SU-DHL-6 (cell line): Measurements from ENCODE around the gene IL33.

ENCODE experiments used
- H2AFZ ChIP-seq: fragments of 200-600 bp; sonication (generic); 2 replicates; pipeline ENCODE4 v1.6.1; 2014; ENCODE audit warnings: low read depth, mild to moderate bottlenecking, moderate library complexity, mixed read lengths, antibody characterized with exemption, low read length; ENCODE audit not compliant: severe bottlenecking
- H3F3A ChIP-seq: fragments of 200-600 bp; shearing (Covaris generic); 2 replicates; pipeline ENCODE4 v1.6.0; 2016; ENCODE audit warnings: antibody characterized with exemption, mild to moderate bottlenecking; ENCODE audit not compliant: insufficient read depth
- H3K27ac ChIP-seq: fragments of 200-600 bp; sonication (generic); 2 replicates; pipeline ENCODE4 v1.5.1; 2016; ENCODE audit warnings: low read depth, mild to moderate bottlenecking, low read length, moderate library complexity, mixed read lengths
- H3K27me3 ChIP-seq: fragments of 200-600 bp; sonication (generic), shearing (Covaris generic); 2 replicates; pipeline ENCODE4 v1.6.0; 2014; ENCODE audit warnings: mild to moderate bottlenecking, low read length
- H3K36me3 ChIP-seq: fragments of 200-600 bp; sonication (generic); 2 replicates; pipeline ENCODE4 v1.6.1; 2014; ENCODE audit warnings: mild to moderate bottlenecking, low read length, mixed read lengths
- H3K4me2 ChIP-seq: fragments of 300-600, 200-600 bp; shearing (Covaris generic), sonication (generic); 2 replicates; pipeline ENCODE4 v1.6.0; 2014; ENCODE audit warnings: low read length, low read depth, mild to moderate bottlenecking; ENCODE audit not compliant: poor library complexity, severe bottlenecking
- H3K4me3 ChIP-seq: fragments of 200-600 bp; sonication (generic); 2 replicates; pipeline ENCODE4 v1.5.1; 2014; ENCODE audit warnings: antibody characterized with exemption, low read length, mild to moderate bottlenecking, mixed read lengths; ENCODE audit not compliant: insufficient read depth, poor library complexity, severe bottlenecking
- H3K79me2 ChIP-seq: fragments of 200-600 bp; sonication (generic); 2 replicates; pipeline ENCODE4 v1.6.1; 2014; ENCODE audit warnings: mild to moderate bottlenecking, low read length, moderate library complexity; ENCODE audit not compliant: insufficient read depth
- H3K9ac ChIP-seq: fragments of 200-600 bp; sonication (generic); 2 replicates; pipeline ENCODE4 v1.7.0; 2014; ENCODE audit warnings: mild to moderate bottlenecking, low read length
- H3K9me2 ChIP-seq: fragments of 200-600 bp; sonication (generic); replicated peaks from 2 replicates; pipeline ENCODE4 v1.6.1; 2014; ENCODE audit warnings: low read length; ENCODE audit not compliant: insufficient read depth
- H3K9me3 ChIP-seq: fragments of 200-600 bp; sonication (generic); 2 replicates; pipeline ENCODE4 v1.6.1; 2014; ENCODE audit warnings: low read length, mixed read lengths; ENCODE audit not compliant: insufficient read depth
- H4K20me1 ChIP-seq: fragments of 200-600 bp; sonication (generic); 2 replicates; pipeline ENCODE4 v1.6.1; 2014; ENCODE audit warnings: low read depth, mild to moderate bottlenecking, antibody characterized with exemption, low read length, moderate library complexity, mixed read lengths
- EZH2phosphoT487 ChIP-seq: fragments of 200-600 bp; sonication (generic), shearing (Covaris generic); conservative IDR thresholded peaks from 2 replicates; pipeline ENCODE4 v1.6.1; 2018; ENCODE audit warnings: mild to moderate bottlenecking, antibody characterized with exemption, low read length, moderate library complexity, mixed read lengths
- TF ChIP-seq, protein P1 (sequence below): fragments of 200-600 bp; sonication (generic); IDR thresholded peaks from one replicate; pipeline ENCODE4 v1.5.1; 2017; ENCODE audit warnings: antibody characterized with exemption, mild to moderate bottlenecking, low read length, moderate library complexity; ENCODE audit not compliant: insufficient read depth, poor library complexity, severe bottlenecking

The IL33 gene

DNA sequence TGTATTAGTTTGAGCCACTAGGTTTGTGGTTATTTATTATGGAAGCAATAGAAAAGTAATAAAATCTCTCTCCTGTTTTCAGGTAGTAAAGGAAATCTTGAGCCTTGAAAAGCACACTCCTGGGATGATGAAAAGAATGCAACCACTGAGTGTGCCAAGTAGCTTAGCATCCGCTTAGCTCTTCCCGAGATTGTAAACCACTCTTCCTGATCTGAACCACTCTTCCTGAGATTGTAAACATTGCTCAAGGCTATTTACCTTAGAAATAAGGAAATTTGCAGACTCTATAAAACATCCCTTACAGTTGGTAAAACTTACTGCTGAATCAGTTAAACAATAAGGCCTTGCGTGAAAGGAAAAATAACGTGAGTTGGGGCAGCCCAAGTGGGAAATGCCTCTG lies 17.4 kb upstream of the IL33 start:
- Histone ChIP-seq H3K4me2 (no peak overlapping the region), H3K36me3 (no peaks in the 10 kb centered on the region), H3K27me3 (no peaks in the 10 kb centered on the region), H3F3A (no peaks in the 10 kb centered on the region), H3K4me3 (no peak overlapping the region), H3K9me3 (no peaks in the 10 kb centered on the region), H3K9ac (no peak overlapping the region), H3K27ac (no peak overlapping the region), H2AFZ (no peak overlapping the region), H3K9me2 (no peaks in the 10 kb centered on the region), H4K20me1 (no peaks in the 10 kb centered on the region), H3K79me2 (no peaks in the 10 kb centered on the region)
- no peak for TF ChIP-seq EZH2phosphoT487
- TF ChIP-seq, protein P1, sequence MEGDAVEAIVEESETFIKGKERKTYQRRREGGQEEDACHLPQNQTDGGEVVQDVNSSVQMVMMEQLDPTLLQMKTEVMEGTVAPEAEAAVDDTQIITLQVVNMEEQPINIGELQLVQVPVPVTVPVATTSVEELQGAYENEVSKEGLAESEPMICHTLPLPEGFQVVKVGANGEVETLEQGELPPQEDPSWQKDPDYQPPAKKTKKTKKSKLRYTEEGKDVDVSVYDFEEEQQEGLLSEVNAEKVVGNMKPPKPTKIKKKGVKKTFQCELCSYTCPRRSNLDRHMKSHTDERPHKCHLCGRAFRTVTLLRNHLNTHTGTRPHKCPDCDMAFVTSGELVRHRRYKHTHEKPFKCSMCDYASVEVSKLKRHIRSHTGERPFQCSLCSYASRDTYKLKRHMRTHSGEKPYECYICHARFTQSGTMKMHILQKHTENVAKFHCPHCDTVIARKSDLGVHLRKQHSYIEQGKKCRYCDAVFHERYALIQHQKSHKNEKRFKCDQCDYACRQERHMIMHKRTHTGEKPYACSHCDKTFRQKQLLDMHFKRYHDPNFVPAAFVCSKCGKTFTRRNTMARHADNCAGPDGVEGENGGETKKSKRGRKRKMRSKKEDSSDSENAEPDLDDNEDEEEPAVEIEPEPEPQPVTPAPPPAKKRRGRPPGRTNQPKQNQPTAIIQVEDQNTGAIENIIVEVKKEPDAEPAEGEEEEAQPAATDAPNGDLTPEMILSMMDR: no peak

DNA sequence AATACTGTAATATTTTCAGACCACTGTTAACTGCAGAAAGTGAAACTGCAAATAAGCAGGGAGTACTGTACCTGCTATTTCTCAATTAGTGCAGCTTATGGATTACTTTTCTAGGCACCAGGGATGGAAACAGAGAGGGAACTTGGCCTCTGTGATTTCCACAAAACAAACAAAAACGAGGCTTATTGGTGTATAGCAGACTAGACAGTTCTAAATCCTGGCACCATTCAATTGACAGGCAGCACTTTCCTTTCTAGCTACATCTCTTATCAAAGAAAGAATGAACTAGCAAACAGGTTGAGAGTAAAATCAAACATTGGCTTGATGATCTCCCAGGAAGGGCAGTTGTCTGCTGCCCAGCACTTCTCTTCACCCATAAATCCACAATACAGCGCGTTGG lies 16.0 kb upstream of the IL33 start:
- no peak overlapping the region for H3K4me2 ChIP-seq
- H3K27me3 ChIP-seq: no peaks in the 10 kb centered on the region
- TF ChIP-seq, protein P1: no peak
- TF ChIP-seq EZH2phosphoT487: no peak
- no peak overlapping the region for H3K4me3 ChIP-seq
- H4K20me1 ChIP-seq: no peaks in the 10 kb centered on the region
- no peaks in the 10 kb centered on the region for H3K36me3 ChIP-seq
- no peaks in the 10 kb centered on the region for H3K79me2 ChIP-seq
- no peaks in the 10 kb centered on the region for H3K9me2 ChIP-seq
- H3K9ac ChIP-seq: no peak overlapping the region
- no peaks in the 10 kb centered on the region for H3K9me3 ChIP-seq
- H3F3A ChIP-seq: no peaks in the 10 kb centered on the region
- no peak overlapping the region for H2AFZ ChIP-seq
- H3K27ac ChIP-seq: no peak overlapping the region

DNA sequence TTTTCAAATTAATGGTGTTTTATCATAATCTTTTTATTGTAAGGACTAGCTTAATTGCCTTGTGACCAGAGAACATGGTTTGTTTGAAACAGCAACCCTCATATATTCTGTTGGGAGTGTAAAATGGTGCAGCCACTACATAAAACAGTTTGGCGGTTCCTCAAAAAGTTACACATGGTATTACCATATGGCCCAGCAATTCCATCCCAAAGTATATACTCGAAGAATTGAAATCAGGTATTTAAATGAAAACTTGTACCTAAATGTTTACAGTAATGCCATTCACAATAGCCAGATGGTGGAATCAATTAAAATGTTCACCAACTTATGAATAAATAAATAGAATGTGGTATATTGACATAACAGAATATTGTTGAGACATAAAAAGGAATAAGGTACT lies 14.8 kb upstream of the IL33 start:
- Histone ChIP-seq H3K4me3 (no peak overlapping the region), H3K79me2 (no peaks in the 10 kb centered on the region), H3F3A (no peaks in the 10 kb centered on the region), H4K20me1 (no peaks in the 10 kb centered on the region), H3K27me3 (no peaks in the 10 kb centered on the region), H3K9me2 (no peaks in the 10 kb centered on the region), H2AFZ (no peak overlapping the region), H3K4me2 (no peak overlapping the region), H3K27ac (no peak overlapping the region), H3K9me3 (no peaks in the 10 kb centered on the region), H3K36me3 (no peaks in the 10 kb centered on the region), H3K9ac (no peak overlapping the region)
- TF ChIP-seq, protein P1: no peak

DNA sequence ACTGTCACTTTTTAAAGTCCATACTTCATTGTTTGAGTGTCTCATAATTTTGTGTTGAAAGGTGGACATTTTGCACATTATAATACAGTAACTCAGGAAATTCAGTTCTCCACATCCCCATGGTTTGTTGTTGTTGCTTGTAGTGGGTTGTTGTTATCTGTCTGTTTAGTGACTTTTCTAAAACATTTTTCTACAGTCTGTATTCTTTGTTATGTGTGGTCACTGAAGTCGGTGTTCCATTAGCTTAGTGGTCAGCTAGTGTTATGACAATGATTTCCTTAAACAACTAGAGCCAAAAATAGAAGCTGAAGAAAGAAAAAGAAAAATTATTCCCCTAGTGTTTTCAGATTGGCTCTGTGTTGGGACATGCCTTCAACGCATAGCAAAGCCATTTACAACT lies 5.6 kb upstream of the IL33 start:
- H3K27me3 ChIP-seq: no peaks in the 10 kb centered on the region

More for the DNA sequence above, 5.6 kb upstream of the IL33 start:
- Histone ChIP-seq H3K4me2 (no peak overlapping the region), H3K9ac (no peak overlapping the region), H2AFZ (no peak overlapping the region), H3K36me3 (no peaks in the 10 kb centered on the region), H4K20me1 (no peaks in the 10 kb centered on the region), H3K27ac (no peak overlapping the region), H3K9me3 (no peaks in the 10 kb centered on the region), H3K9me2 (no peaks in the 10 kb centered on the region), H3F3A (no peaks in the 10 kb centered on the region), H3K4me3 (no peak overlapping the region), H3K79me2 (no peaks in the 10 kb centered on the region)
- TF ChIP-seq EZH2phosphoT487: no peak
- TF ChIP-seq, protein P1: no peak
